GM23338 (cell line): ENCODE data around the gene SERGEF. TPM values are rescaled to one million over a fixed set of nuclear protein-coding genes. Genes with fewer than 3 reads are reported as not detected.

Experiments
- ATAC-seq: fragments of 200-7000 bp; cut with Tn5 transposase; 3 replicates; pipeline ENCODE4 v1.9.1; 2020
- DNase-seq: peaks from one replicate; pipeline ENCODE4 v3.0.0-alpha.2; 2015; ENCODE audit warnings: low spot score
- H2AFZ ChIP-seq: fragments of 200-600 bp; sonication (generic); 2 replicates; pipeline ENCODE4 v1.8.0; 2016; ENCODE audit warnings: antibody characterized with exemption, mild to moderate bottlenecking, moderate library complexity
- H3F3A ChIP-seq: fragments of 200-600 bp; sonication (generic); replicated peaks from 2 replicates; pipeline ENCODE4 v1.8.0; 2017; ENCODE audit warnings: antibody characterized with exemption, mixed run types, low read depth
- H3K27ac ChIP-seq: fragments of 200-600 bp; sonication (generic); 2 replicates; pipeline ENCODE4 v1.6.1; 2016; ENCODE audit warnings: low read depth
- H3K27me3 ChIP-seq: fragments of 200-600 bp; sonication (generic); 2 replicates; pipeline ENCODE4 v1.8.0; 2016; ENCODE audit warnings: mild to moderate bottlenecking, mixed run types, moderate library complexity; ENCODE audit not compliant: insufficient read depth
- H3K36me3 ChIP-seq: fragments of 200-600 bp; sonication (generic); 2 replicates; pipeline ENCODE4 v1.8.0; 2016; ENCODE audit warnings: mild to moderate bottlenecking; ENCODE audit not compliant: insufficient read depth
- H3K4me1 ChIP-seq: fragments of 200-600 bp; sonication (generic); 2 replicates; pipeline ENCODE4 v1.8.0; 2016; ENCODE audit warnings: mild to moderate bottlenecking, moderate library complexity; ENCODE audit not compliant: insufficient read depth
- H3K4me2 ChIP-seq: fragments of 200-600 bp; sonication (generic); 2 replicates; pipeline ENCODE4 v1.7.1; 2017; ENCODE audit warnings: mixed run types
- H3K4me3 ChIP-seq: fragments of 200-600 bp; sonication (generic); 2 replicates; pipeline ENCODE4 v1.6.1; 2016; ENCODE audit warnings: mixed run types
- H3K79me2 ChIP-seq: fragments of 200-600 bp; sonication (generic); replicated peaks from 2 replicates; pipeline ENCODE4 v1.8.0; 2017; ENCODE audit warnings: mild to moderate bottlenecking; ENCODE audit not compliant: insufficient read depth
- H3K9me2 ChIP-seq: fragments of 200-600 bp; sonication (generic); 2 replicates; pipeline ENCODE4 v1.8.0; 2017; ENCODE audit not compliant: insufficient read depth
- H4K20me1 ChIP-seq: fragments of 200-600 bp; sonication (generic); replicated peaks from 2 replicates; pipeline ENCODE4 v1.8.0; 2017; ENCODE audit warnings: mild to moderate bottlenecking; ENCODE audit not compliant: insufficient read depth
- H3K27ac Mint-ChIP-seq: 2 replicates; pipeline ENCODE4 v1.8.0; 2020; ENCODE audit warnings: inconsistent platforms, mild to moderate bottlenecking, moderate library complexity, mixed read lengths
- H3K27me3 Mint-ChIP-seq: 3 replicates; pipeline ENCODE4 v1.8.0; 2022; ENCODE audit warnings: low read depth, mild to moderate bottlenecking, moderate library complexity, mixed read lengths, inconsistent platforms; ENCODE audit not compliant: insufficient read depth, poor library complexity
- H3K36me3 Mint-ChIP-seq: 3 replicates; pipeline ENCODE4 v1.8.0; 2021; ENCODE audit warnings: low read depth, mild to moderate bottlenecking, inconsistent platforms, moderate library complexity, mixed read lengths
- H3K4me1 Mint-ChIP-seq: 3 replicates; pipeline ENCODE4 v1.8.0; 2020; ENCODE audit warnings: mild to moderate bottlenecking, inconsistent platforms, mixed read lengths
- H3K4me3 Mint-ChIP-seq: 3 replicates; pipeline ENCODE4 v1.8.0; 2021; ENCODE audit warnings: moderate library complexity, mild to moderate bottlenecking, inconsistent platforms, mixed read lengths
- H3K9me3 Mint-ChIP-seq: 3 replicates; pipeline ENCODE4 v1.8.0; 2020; ENCODE audit warnings: moderate library complexity, mild to moderate bottlenecking, inconsistent platforms, mixed read lengths
- CREB1 ChIP-seq: fragments of 250-450 bp; sonication (Bioruptor Pico); IDR thresholded peaks from 2 replicates; pipeline ENCODE4 v1.5.0; 2020; ENCODE audit warnings: low read depth, mild to moderate bottlenecking, moderate library complexity
- EZH2phosphoT487 ChIP-seq: fragments of 200-600 bp; sonication (generic); IDR thresholded peaks from one replicate; pipeline ENCODE4 v1.8.1; 2018; ENCODE audit warnings: antibody characterized with exemption; ENCODE audit not compliant: unreplicated experiment
- NANOG ChIP-seq: IDR thresholded peaks from 2 replicates; pipeline ENCODE4 v1.6.1; 2016; ENCODE audit warnings: antibody characterized with exemption, borderline replicate concordance
- ZNF331 ChIP-seq: fragments of 250-450 bp; sonication (Bioruptor Pico); IDR thresholded peaks from 2 replicates; pipeline ENCODE4 v1.5.0; 2020; ENCODE audit warnings: low read depth, mild to moderate bottlenecking, moderate library complexity
- polyA plus RNA-seq: library from polyadenylated mRNA; unstranded; fragments of >200 nt; fragmentation: Nextera tagmentation; extraction: Ambion mirVana; gene quantifications from 2 replicates; pipeline ENCODE4 v1.2.1, GENCODE V29; 2016
- total RNA-seq: library from RNA; depleted of rRNA; stranded (reverse); fragments of >200 nt; shearing (Covaris generic); gene quantifications from 2 replicates; pipeline ENCODE4 v1.2.3, GENCODE V29; 2014
- TF ChIP-seq, protein P1 (sequence below): fragments of 250-450 bp; sonication (Bioruptor Pico); IDR thresholded peaks from 2 replicates; pipeline ENCODE4 v1.5.0; 2020; ENCODE audit warnings: mild to moderate bottlenecking, moderate library complexity
- TF ChIP-seq, protein P2 (sequence below), 2 experiments: fragments of 200-600 bp in 1 of 2; sonication (generic) in 1 of 2; conservative IDR thresholded peaks; 2 replicates each; pipeline versions ENCODE4 v1.5.1 to v1.6.1; 2016 to 2017; ENCODE audit warnings: antibody characterized with exemption in 2 of 2, low read depth in 2 of 2, mild to moderate bottlenecking in 2 of 2, moderate library complexity in 1 of 2

SERGEF gene
- total and polyA plus RNA-seq, 2 experiments from 2014 or later, result 24.2 to 27.9 TPM

- TF ChIP-seq, protein P1, sequence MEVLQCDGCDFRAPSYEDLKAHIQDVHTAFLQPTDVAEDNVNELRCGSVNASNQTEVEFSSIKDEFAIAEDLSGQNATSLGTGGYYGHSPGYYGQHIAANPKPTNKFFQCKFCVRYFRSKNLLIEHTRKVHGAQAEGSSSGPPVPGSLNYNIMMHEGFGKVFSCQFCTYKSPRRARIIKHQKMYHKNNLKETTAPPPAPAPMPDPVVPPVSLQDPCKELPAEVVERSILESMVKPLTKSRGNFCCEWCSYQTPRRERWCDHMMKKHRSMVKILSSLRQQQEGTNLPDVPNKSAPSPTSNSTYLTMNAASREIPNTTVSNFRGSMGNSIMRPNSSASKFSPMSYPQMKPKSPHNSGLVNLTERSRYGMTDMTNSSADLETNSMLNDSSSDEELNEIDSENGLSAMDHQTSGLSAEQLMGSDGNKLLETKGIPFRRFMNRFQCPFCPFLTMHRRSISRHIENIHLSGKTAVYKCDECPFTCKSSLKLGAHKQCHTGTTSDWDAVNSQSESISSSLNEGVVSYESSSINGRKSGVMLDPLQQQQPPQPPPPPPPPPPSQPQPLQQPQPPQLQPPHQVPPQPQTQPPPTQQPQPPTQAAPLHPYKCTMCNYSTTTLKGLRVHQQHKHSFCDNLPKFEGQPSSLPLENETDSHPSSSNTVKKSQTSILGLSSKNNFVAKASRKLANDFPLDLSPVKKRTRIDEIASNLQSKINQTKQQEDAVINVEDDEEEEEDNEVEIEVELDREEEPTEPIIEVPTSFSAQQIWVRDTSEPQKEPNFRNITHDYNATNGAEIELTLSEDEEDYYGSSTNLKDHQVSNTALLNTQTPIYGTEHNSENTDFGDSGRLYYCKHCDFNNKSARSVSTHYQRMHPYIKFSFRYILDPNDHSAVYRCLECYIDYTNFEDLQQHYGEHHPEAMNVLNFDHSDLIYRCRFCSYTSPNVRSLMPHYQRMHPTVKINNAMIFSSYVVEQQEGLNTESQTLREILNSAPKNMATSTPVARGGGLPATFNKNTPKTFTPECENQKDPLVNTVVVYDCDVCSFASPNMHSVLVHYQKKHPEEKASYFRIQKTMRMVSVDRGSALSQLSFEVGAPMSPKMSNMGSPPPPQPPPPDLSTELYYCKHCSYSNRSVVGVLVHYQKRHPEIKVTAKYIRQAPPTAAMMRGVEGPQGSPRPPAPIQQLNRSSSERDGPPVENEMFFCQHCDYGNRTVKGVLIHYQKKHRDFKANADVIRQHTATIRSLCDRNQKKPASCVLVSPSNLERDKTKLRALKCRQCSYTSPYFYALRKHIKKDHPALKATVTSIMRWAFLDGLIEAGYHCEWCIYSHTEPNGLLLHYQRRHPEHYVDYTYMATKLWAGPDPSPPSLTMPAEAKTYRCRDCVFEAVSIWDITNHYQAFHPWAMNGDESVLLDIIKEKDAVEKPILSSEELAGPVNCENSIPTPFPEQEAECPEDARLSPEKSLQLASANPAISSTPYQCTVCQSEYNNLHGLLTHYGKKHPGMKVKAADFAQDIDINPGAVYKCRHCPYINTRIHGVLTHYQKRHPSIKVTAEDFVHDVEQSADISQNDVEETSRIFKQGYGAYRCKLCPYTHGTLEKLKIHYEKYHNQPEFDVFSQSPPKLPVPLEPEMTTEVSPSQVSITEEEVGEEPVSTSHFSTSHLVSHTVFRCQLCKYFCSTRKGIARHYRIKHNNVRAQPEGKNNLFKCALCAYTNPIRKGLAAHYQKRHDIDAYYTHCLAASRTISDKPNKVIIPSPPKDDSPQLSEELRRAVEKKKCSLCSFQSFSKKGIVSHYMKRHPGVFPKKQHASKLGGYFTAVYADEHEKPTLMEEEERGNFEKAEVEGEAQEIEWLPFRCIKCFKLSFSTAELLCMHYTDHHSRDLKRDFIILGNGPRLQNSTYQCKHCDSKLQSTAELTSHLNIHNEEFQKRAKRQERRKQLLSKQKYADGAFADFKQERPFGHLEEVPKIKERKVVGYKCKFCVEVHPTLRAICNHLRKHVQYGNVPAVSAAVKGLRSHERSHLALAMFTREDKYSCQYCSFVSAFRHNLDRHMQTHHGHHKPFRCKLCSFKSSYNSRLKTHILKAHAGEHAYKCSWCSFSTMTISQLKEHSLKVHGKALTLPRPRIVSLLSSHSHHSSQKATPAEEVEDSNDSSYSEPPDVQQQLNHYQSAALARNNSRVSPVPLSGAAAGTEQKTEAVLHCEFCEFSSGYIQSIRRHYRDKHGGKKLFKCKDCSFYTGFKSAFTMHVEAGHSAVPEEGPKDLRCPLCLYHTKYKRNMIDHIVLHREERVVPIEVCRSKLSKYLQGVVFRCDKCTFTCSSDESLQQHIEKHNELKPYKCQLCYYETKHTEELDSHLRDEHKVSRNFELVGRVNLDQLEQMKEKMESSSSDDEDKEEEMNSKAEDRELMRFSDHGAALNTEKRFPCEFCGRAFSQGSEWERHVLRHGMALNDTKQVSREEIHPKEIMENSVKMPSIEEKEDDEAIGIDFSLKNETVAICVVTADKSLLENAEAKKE, result no peak
- TF ChIP-seq, protein P2, sequence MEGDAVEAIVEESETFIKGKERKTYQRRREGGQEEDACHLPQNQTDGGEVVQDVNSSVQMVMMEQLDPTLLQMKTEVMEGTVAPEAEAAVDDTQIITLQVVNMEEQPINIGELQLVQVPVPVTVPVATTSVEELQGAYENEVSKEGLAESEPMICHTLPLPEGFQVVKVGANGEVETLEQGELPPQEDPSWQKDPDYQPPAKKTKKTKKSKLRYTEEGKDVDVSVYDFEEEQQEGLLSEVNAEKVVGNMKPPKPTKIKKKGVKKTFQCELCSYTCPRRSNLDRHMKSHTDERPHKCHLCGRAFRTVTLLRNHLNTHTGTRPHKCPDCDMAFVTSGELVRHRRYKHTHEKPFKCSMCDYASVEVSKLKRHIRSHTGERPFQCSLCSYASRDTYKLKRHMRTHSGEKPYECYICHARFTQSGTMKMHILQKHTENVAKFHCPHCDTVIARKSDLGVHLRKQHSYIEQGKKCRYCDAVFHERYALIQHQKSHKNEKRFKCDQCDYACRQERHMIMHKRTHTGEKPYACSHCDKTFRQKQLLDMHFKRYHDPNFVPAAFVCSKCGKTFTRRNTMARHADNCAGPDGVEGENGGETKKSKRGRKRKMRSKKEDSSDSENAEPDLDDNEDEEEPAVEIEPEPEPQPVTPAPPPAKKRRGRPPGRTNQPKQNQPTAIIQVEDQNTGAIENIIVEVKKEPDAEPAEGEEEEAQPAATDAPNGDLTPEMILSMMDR (conservative IDR thresholded peaks at IDR 0.05; ENCODE audit: low read depth in 2 of 2), result no peak
- TF ChIP-seq CREB1, result no peak
- no peak for TF ChIP-seq NANOG
- no peak for TF ChIP-seq ZNF331 (CRISPR knock-in tag)
- TF ChIP-seq EZH2phosphoT487, result no peak
These were observed 222.4 kb downstream of the SERGEF start (continued) for GRCh38 chr11:17790453-17790852.

- Histone ChIP-seq H3K9me2 (no peaks in the 10 kb centered on the region), H3K4me1 (no peaks in the 10 kb centered on the region), H3K27me3 (no peaks in the 10 kb centered on the region), H4K20me1 (no peaks in the 10 kb centered on the region), H3F3A (no peaks in the 10 kb centered on the region), H3K4me3 (no peak overlapping the region), H3K27ac (no peak overlapping the region), H3K36me3 (no peaks in the 10 kb centered on the region), H2AFZ (no peak overlapping the region), H3K4me2 (no peak overlapping the region), H3K79me2 (no peaks in the 10 kb centered on the region)
- Mint-ChIP-seq H3K27me3 (no peaks in the 10 kb centered on the region), H3K4me3 (no peak overlapping the region), H3K27ac (no peak overlapping the region), H3K9me3 (no peaks in the 10 kb centered on the region), H3K36me3 (no peaks in the 10 kb centered on the region; the same call in 2 of the 3 replicates), H3K4me1 (no peaks in the 10 kb centered on the region)
- ATAC-seq, result no peak
- DNase-seq, result no peak
- TF ChIP-seq, protein P2 (conservative IDR thresholded peaks at IDR 0.05; ENCODE audit: low read depth in 2 of 2), result no peak
These were observed 224.8 kb downstream of the SERGEF start for GRCh38 chr11:17788084-17788483.
